Measurements from ENCODE around the gene MEX3D.

- no peak for TF ChIP-seq POLR2A (IDR thresholded peaks at IDR 0.05)
- TF ChIP-seq, protein P1, sequence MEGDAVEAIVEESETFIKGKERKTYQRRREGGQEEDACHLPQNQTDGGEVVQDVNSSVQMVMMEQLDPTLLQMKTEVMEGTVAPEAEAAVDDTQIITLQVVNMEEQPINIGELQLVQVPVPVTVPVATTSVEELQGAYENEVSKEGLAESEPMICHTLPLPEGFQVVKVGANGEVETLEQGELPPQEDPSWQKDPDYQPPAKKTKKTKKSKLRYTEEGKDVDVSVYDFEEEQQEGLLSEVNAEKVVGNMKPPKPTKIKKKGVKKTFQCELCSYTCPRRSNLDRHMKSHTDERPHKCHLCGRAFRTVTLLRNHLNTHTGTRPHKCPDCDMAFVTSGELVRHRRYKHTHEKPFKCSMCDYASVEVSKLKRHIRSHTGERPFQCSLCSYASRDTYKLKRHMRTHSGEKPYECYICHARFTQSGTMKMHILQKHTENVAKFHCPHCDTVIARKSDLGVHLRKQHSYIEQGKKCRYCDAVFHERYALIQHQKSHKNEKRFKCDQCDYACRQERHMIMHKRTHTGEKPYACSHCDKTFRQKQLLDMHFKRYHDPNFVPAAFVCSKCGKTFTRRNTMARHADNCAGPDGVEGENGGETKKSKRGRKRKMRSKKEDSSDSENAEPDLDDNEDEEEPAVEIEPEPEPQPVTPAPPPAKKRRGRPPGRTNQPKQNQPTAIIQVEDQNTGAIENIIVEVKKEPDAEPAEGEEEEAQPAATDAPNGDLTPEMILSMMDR (IDR thresholded peaks at IDR 0.05) = no peak
Measured at GRCh38 chr19:1563251-1563650, 4.9 kb downstream of the MEX3D start.

Data from body of pancreas (tissue), 4 donors.